Hair follicular keratinocyte (primary cell): ENCODE data around the gene CACNA2D2. TPM values are rescaled to one million over a fixed set of nuclear protein-coding genes. Genes with fewer than 3 reads are reported as not detected.

Experiments
- total RNA-seq: library from RNA; depleted of rRNA; stranded (reverse); fragments of >200 nt; gene quantifications from 2 replicates; pipeline ENCODE4 v1.2.3, GENCODE V29; 2015

Gene CACNA2D2
- not detected in 2 replicates for total RNA-seq

GRCh38 chr3:50503504-50504342 is at the start of gene CACNA2D2:
Gene CACNA2D2 (minus strand): TSS chr3:50503634. CDS start chr3:50503423, 211 bp downstream.

DNA sequence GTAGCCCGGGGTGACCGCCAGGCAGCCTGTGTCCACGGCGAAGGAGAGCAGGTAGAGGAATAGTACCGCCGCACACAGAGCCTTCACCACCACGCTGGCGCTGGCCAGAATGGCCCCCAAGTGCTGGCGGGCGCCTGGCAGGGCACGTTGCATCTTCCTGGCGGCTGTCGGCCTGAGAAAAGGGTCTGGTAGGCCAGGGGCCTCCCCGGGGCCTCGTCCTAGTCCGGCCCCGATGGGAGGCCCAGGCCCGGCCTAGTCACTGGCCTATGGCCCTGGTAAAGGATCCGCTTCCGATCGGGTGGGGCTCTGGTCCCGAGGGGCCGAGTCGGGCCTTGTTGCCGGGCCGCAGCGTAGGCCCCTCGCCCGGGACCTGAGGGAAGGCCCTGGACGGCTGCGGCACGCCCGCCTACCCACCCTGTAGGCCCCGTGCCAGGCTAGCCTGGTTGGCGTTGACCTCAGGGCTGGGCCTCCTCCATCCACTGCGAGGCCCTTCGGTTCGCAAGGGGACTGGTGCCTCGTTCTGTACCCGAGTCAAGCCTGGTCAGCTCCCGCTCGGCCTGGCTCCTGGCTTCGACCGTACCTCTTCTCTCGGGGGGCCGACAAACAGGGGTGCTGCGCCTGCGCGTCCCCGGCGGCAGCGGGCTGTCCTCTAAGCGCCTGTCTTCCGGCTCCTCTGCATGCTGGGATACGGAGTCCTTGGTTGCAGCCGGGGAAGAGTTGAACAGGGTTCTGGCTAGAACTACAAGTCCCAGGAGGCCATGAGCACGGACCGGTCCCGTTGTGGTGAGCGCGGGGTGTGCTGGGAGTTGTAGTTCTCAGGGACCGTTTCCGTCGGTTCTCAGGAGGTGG is 144.3 kb downstream of the CACNA2D2 start, which contains the start of gene TMEM115:
Gene TMEM115 (minus strand): TSS at position 611 of the 849 bp plus-strand sequence. CDS start 458 bp downstream, at position 153.

GRCh38 chr3:50350527-50351322 is 152.7 kb downstream of the CACNA2D2 start, which contains the start of the genes CYB561D2 and NPRL2:
Gene CYB561D2 (plus strand): TSS chr3:50350862. CDS start chr3:50351434, 572 bp downstream.
Gene NPRL2 (minus strand): TSS chr3:50350775. CDS start chr3:50350652, 123 bp downstream.

GRCh38 chr3:50345586-50346234 is 157.7 kb downstream of the CACNA2D2 start, which contains the start of gene ZMYND10:
Gene ZMYND10 (minus strand): TSS chr3:50345732. CDS start chr3:50345579, 153 bp downstream.

DNA sequence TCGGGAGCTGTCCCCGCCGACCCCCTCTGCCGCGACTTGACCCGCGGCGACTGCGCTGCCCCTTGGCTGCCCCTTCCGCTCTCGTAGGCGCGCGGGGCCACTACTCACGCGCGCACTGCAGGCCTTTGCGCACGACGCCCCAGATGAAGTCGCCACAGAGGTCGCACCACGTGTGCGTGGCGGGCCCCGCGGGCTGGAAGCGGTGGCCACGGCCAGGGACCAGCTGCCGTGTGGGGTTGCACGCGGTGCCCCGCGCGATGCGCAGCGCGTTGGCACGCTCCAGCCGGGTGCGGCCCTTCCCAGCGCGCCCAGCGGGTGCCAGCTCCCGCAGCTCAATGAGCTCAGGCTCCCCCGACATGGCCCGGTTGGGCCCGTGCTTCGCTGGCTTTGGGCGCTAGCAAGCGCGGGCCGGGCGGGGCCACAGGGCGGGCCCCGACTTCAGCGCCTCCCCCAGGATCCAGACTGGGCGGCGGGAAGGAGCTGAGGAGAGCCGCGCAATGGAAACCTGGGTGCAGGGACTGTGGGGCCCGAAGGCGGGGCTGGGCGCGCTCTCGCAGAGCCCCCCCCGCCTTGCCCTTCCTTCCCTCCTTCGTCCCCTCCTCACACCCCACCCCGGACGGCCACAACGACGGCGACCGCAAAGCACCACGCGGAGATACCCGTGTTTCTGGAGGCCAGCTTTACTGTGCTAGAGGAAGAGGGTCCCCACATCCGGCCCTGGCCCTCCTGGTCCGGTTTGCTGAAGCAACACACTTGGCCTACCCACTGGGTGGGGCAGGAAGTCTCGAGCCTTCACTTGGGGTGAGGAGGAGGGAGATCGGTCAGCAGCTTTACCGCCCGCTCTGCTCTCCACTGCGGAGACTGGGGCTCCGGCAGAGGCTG is 162.7 kb downstream of the CACNA2D2 start, which contains the start of gene RASSF1:
Gene RASSF1 (minus strand): TSS at position 389 of the 882 bp plus-strand sequence. CDS start 31 bp downstream, at position 358.

GRCh38 chr3:50327943-50328691 is 175.3 kb downstream of the CACNA2D2 start, which contains the start of gene TUSC2:
Gene TUSC2 (minus strand): TSS chr3:50328223. CDS start chr3:50328099, 124 bp downstream.

GRCh38 chr3:50322386-50323091 is 180.9 kb downstream of the CACNA2D2 start, which contains the start of gene HYAL2:
Gene HYAL2 (minus strand): TSS chr3:50322745. CDS start chr3:50320489, 2,256 bp downstream.

Other genes starting within 250 kb of the CACNA2D2 start
- gene SEMA3B, start 234.5 kb downstream of the CACNA2D2 start, total RNA-seq, result 3.5 and 8.4 TPM in 2 replicates
- gene LSMEM2, start 224.5 kb downstream of the CACNA2D2 start, total RNA-seq, result not detected in 2 replicates
- gene IFRD2, start 211.2 kb downstream of the CACNA2D2 start, total RNA-seq, result 134 and 183 TPM in 2 replicates
- gene HYAL3, start 204.2 kb downstream of the CACNA2D2 start, total RNA-seq, result 11.6 TPM in 2 replicates
- gene NAA80, start 204.2 kb downstream of the CACNA2D2 start, total RNA-seq, result 16.7 and 30.1 TPM in 2 replicates
- gene HYAL1, start 200.1 kb downstream of the CACNA2D2 start, total RNA-seq, result 3.0 and 6.3 TPM in 2 replicates
- gene HYAL2, start 180.9 kb downstream of the CACNA2D2 start, total RNA-seq, result 78.0 and 92.5 TPM in 2 replicates
- 38.6 and 39.7 TPM in 2 replicates for gene TUSC2, start 175.4 kb downstream of the CACNA2D2 start, total RNA-seq
- 16.5 and 27.5 TPM in 2 replicates for gene RASSF1, start 162.8 kb downstream of the CACNA2D2 start, total RNA-seq
- gene ZMYND10, start 157.9 kb downstream of the CACNA2D2 start, total RNA-seq, result 0.11 and 0.62 TPM in 2 replicates
- 14.6 and 17.2 TPM in 2 replicates for gene NPRL2, start 152.9 kb downstream of the CACNA2D2 start, total RNA-seq
- gene CYB561D2, start 152.8 kb downstream of the CACNA2D2 start, total RNA-seq, result 24.4 and 29.2 TPM in 2 replicates
- gene TMEM115, start 144.1 kb downstream of the CACNA2D2 start, total RNA-seq, result 47.8 and 51.1 TPM in 2 replicates
- gene C3orf18, start 64.1 kb upstream of the CACNA2D2 start, total RNA-seq, result 3.0 and 3.7 TPM in 2 replicates
- 19.5 and 21.2 TPM in 2 replicates for gene HEMK1, start 65.9 kb upstream of the CACNA2D2 start, total RNA-seq
- gene CISH, start 108.1 kb upstream of the CACNA2D2 start, total RNA-seq, result 5.1 and 6.6 TPM in 2 replicates
- gene MAPKAPK3, start 113.5 kb upstream of the CACNA2D2 start, total RNA-seq, result 113 and 116 TPM in 2 replicates
- gene DOCK3, start 171.3 kb upstream of the CACNA2D2 start, total RNA-seq, result 0.08 TPM in 1 of 2 replicates, not detected in the other